Measurements from ENCODE around the gene UQCC2. TPM values are rescaled to one million over a fixed set of nuclear protein-coding genes. Genes with fewer than 3 reads are reported as not detected.

Gene UQCC2
- total RNA-seq, 6 experiments from 2014 or later = 109 to 167 (median 140) TPM

GRCh38 chr6:33691456-33692077, 19.9 kb downstream of the UQCC2 start:
- peak overlapping the region; percentile 96 for H3K27ac Mint-ChIP-seq
- H3K4me1 Mint-ChIP-seq (ENCODE audit: low read depth) = peaks cover 62% of the 10 kb centered on the region
- H3K4me3 Mint-ChIP-seq = no peak overlapping the region
- H3K36me3 Mint-ChIP-seq (ENCODE audit: low read depth) = peaks cover 32% of the 10 kb centered on the region
- H3K9me3 Mint-ChIP-seq = no peaks in the 10 kb centered on the region
- H3K27me3 Mint-ChIP-seq (ENCODE audit: insufficient read depth) = peaks cover 2% of the 10 kb centered on the region
- no peak for TF ChIP-seq CTCF (IDR thresholded peaks at IDR 0.05)
- DNase-seq = no peak

- Mint-ChIP-seq H3K4me3 (no peak overlapping the region), H3K27ac (peak overlapping the region; percentile 43; the same call in 1 of the 2 replicates), H3K36me3 (ENCODE audit: low read depth) (peaks cover 29% of the 10 kb centered on the region), H3K9me3 (no peaks in the 10 kb centered on the region), H3K27me3 (ENCODE audit: insufficient read depth) (peaks cover 2% of the 10 kb centered on the region), H3K4me1 (ENCODE audit: low read depth) (peaks cover 55% of the 10 kb centered on the region)
- no peak for TF ChIP-seq CTCF (IDR thresholded peaks at IDR 0.05)
- DNase-seq = no peak
These were observed 20.7 kb downstream of the UQCC2 start for GRCh38 chr6:33690766-33691165.

GRCh38 chr6:33689879-33690278, 21.6 kb downstream of the UQCC2 start:
- no peak for TF ChIP-seq CTCF (IDR thresholded peaks at IDR 0.05)

GRCh38 chr6:33689148-33689494, 22.4 kb downstream of the UQCC2 start:
- Mint-ChIP-seq H3K9me3 (no peaks in the 10 kb centered on the region), H3K27me3 (ENCODE audit: insufficient read depth) (peaks cover 2% of the 10 kb centered on the region), H3K4me1 (ENCODE audit: low read depth) (peaks cover 43% of the 10 kb centered on the region), H3K4me3 (no peak overlapping the region), H3K27ac (no peak overlapping the region), H3K36me3 (ENCODE audit: low read depth) (peaks cover 29% of the 10 kb centered on the region)
- no peak for TF ChIP-seq CTCF (IDR thresholded peaks at IDR 0.05)
- DNase-seq = no peak

More at GRCh38 chr6:33689879-33690278, 21.6 kb downstream of the UQCC2 start:
- no peak overlapping the region for H3K4me3 Mint-ChIP-seq
- no peaks in the 10 kb centered on the region for H3K9me3 Mint-ChIP-seq
- peaks cover 2% of the 10 kb centered on the region for H3K27me3 Mint-ChIP-seq (ENCODE audit: insufficient read depth)
- peaks cover 51% of the 10 kb centered on the region for H3K4me1 Mint-ChIP-seq (ENCODE audit: low read depth)
- peaks cover 29% of the 10 kb centered on the region for H3K36me3 Mint-ChIP-seq (ENCODE audit: low read depth)
- peak; percentile 11 for DNase-seq
- peak overlapping the region; percentile 23; the same call in 1 of the 2 replicates for H3K27ac Mint-ChIP-seq

GRCh38 chr6:33688451-33689147, 22.9 kb downstream of the UQCC2 start:
- Mint-ChIP-seq H3K27ac (no peak overlapping the region), H3K36me3 (ENCODE audit: low read depth) (peaks cover 29% of the 10 kb centered on the region), H3K4me1 (ENCODE audit: low read depth) (peaks cover 38% of the 10 kb centered on the region), H3K27me3 (ENCODE audit: insufficient read depth) (peaks cover 2% of the 10 kb centered on the region), H3K9me3 (no peaks in the 10 kb centered on the region), H3K4me3 (no peak overlapping the region)
- no peak for TF ChIP-seq CTCF (IDR thresholded peaks at IDR 0.05)
- no peak for DNase-seq
